ENCODE measurements around the gene ALG12. TPM values are rescaled to one million over a fixed set of nuclear protein-coding genes. Genes with fewer than 3 reads are reported as not detected.

ALG12 gene
- total RNA-seq, 1 experiment from 2014 or later = 16.6 TPM

DNA sequence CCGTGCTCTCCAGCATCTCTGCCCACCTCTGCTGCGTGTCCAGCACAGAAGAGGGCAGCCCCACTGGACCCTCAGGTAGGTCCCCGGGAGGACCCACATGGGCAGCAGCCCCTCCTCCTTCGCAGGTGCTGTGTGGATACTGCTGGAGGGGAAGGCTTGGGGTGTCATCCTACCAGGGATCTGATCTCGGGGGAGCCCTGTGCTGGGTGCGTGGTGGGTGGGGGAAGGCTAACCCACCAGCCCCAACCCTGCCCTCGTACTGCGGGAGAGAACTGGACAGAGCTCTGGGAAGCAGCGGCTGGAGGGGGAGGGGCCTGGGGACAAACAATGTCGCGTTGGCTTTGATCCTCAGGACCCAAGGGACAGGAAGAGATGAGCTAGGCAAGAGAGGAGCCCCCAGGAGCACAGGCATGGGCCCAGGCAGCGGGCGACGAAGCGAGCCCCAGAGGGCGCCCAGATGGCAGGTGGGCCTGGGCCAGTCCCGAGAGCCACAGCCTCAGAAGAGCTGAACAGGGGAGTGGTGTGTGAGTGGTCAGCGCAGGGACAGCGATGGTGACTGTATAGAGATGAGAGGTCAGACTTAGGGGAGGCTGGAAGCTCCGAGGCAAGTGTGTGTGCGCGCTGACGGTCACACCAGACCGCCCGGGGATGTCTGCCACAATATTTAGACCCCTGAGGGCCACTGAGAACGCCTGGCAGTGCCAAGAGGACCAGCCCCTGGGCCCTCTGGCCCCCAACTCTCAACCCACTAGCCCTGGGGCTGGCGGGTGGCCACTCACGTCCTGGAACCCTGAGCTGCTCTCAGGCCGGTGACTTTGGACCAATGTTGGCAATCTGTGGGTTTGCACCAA, 40.9 kb upstream of the ALG12 start:
- peaks cover 13 to 26% of the 10 kb centered on the region in 2 experiments; a peak in 3 of 4 replicates for H3K36me3 ChIP-seq (ENCODE audit: control insufficient read depth in 1 of 2, insufficient read depth in 2 of 2, low read length in 2 of 2)
- no peaks in the 10 kb centered on the region for H3K9me3 ChIP-seq (ENCODE audit: control insufficient read depth in 1 of 2, insufficient read depth in 1 of 2, low read depth in 1 of 2, low read length in 2 of 2)
- H3K79me2 ChIP-seq (ENCODE audit: insufficient read depth, low read length) = peaks cover 34% of the 10 kb centered on the region
- H3K27ac ChIP-seq (ENCODE audit: low read depth, low read length) = peak overlapping the region; percentile 95
- no peak for TF ChIP-seq POLR2AphosphoS5 (IDR thresholded peaks at IDR 0.05; ENCODE audit: low read depth, low read length)
- no peak for TF ChIP-seq YY1 (IDR thresholded peaks at IDR 0.05; ENCODE audit: extremely low read depth, insufficient replicate concordance, low read depth, low read length)
- no peak for TF ChIP-seq ZFX (IDR thresholded peaks at IDR 0.05)
- no peak for TF ChIP-seq EGR1 (IDR thresholded peaks at IDR 0.05; ENCODE audit: low read depth)
- TF ChIP-seq, protein P1, sequence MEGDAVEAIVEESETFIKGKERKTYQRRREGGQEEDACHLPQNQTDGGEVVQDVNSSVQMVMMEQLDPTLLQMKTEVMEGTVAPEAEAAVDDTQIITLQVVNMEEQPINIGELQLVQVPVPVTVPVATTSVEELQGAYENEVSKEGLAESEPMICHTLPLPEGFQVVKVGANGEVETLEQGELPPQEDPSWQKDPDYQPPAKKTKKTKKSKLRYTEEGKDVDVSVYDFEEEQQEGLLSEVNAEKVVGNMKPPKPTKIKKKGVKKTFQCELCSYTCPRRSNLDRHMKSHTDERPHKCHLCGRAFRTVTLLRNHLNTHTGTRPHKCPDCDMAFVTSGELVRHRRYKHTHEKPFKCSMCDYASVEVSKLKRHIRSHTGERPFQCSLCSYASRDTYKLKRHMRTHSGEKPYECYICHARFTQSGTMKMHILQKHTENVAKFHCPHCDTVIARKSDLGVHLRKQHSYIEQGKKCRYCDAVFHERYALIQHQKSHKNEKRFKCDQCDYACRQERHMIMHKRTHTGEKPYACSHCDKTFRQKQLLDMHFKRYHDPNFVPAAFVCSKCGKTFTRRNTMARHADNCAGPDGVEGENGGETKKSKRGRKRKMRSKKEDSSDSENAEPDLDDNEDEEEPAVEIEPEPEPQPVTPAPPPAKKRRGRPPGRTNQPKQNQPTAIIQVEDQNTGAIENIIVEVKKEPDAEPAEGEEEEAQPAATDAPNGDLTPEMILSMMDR (IDR thresholded peaks at IDR 0.05 in 2 of 3, conservative IDR thresholded peaks at IDR 0.05 in 1 of 3; ENCODE audit: borderline replicate concordance in 1 of 3, insufficient read depth in 1 of 3, low read depth in 2 of 3, low read length in 2 of 3) = no peak
- no peak for TF ChIP-seq TCF7L2 (IDR thresholded peaks at IDR 0.05; ENCODE audit: borderline replicate concordance, extremely low read depth, insufficient read depth, insufficient read length)
- TF ChIP-seq SRF (IDR thresholded peaks at IDR 0.05; ENCODE audit: low read depth) = no peak
- no peak for TF ChIP-seq POLR2A (IDR thresholded peaks at IDR 0.05; ENCODE audit: borderline replicate concordance, extremely low read depth, insufficient read depth, insufficient read length)
- no peak for TF ChIP-seq SP1 (IDR thresholded peaks at IDR 0.05; ENCODE audit: low read depth)
- TF ChIP-seq, protein P2, sequence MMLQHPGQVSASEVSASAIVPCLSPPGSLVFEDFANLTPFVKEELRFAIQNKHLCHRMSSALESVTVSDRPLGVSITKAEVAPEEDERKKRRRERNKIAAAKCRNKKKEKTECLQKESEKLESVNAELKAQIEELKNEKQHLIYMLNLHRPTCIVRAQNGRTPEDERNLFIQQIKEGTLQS (IDR thresholded peaks at IDR 0.05) = no peak
- TF ChIP-seq CBX3 (IDR thresholded peaks at IDR 0.05; ENCODE audit: low read depth) = no peak
- H2AFZ ChIP-seq (ENCODE audit: low read depth, low read length, poor library complexity, severe bottlenecking) = no peak overlapping the region
- TSS peak; percentile 88 for BruUV-seq (replicated peaks)
- H3K4me2 ChIP-seq (ENCODE audit: low read length) = peak overlapping the region; percentile 100
- ATAC-seq (no peak), DNase-seq (ENCODE audit: low read depth, low spot score) (no peak)
- H3K27me3 ChIP-seq (ENCODE audit: insufficient read depth, low read length) = no peaks in the 10 kb centered on the region
- H3K9me2 ChIP-seq (ENCODE audit: insufficient read depth) = no peaks in the 10 kb centered on the region
- RAD21 ChIA-PET (ENCODE audit: low non-redundant PET in 1 of 2, low total read pairs in 2 of 2, uncharacterized antibody in 2 of 2, unreplicated experiment in 2 of 2) = interaction anchor here in 1 of 2 experiments (1.0 kb wide), 1 partner anchor 23 kb away, joined by 3 read pairs; no protein-coding TSS in a partner anchor
- peak overlapping the region; percentile 65 to 95 for H3K4me3 ChIP-seq (replicated peaks in 1 of 2; ENCODE audit: low read depth in 1 of 2, low read length in 2 of 2)
- CTCF ChIA-PET = interaction anchor here (1.1 to 1.4 kb wide), 2 partner anchors 26 to 71 kb away, joined by 3 to 4 read pairs; no protein-coding TSS in a partner anchor
- POLR2A ChIA-PET = interaction anchor here (0.5 to 1.5 kb wide), 3 partner anchors 23 to 579 kb away, joined by 3 read pairs; no protein-coding TSS in a partner anchor
- intact Hi-C loops (cut with micrococcal nuclease) = no loop called here
- H4K20me1 ChIP-seq (ENCODE audit: insufficient read depth) = peaks cover 16% of the 10 kb centered on the region; the same call in 1 of the 2 replicates
- peak overlapping the region; percentile 94 for H3K9ac ChIP-seq (ENCODE audit: low read length)
- peaks cover 25 to 42% of the 10 kb centered on the region in 2 experiments for H3K4me1 ChIP-seq (ENCODE audit: control insufficient read depth in 1 of 2, insufficient read depth in 2 of 2, low read length in 2 of 2)
